Measurements from ENCODE around the gene ROPN1L.

ROPN1L gene

GRCh38 chr5:10453545-10453944 lies 11.9 kb downstream of the ROPN1L start:
- no peak overlapping the region for H3K9ac ChIP-seq (ENCODE audit: low read depth, low read length, poor library complexity)
- H4K91ac ChIP-seq (ENCODE audit: low read depth, low read length, poor library complexity), result no peak overlapping the region
- no peak overlapping the region for H2BK12ac ChIP-seq (ENCODE audit: low read length)
- no peak overlapping the region for H3K14ac ChIP-seq (ENCODE audit: low read length)
- peak overlapping the region; percentile 91 for H2AK5ac ChIP-seq (ENCODE audit: low read depth, low read length)
- H3K23ac ChIP-seq (ENCODE audit: low read depth, low read length, poor library complexity), result no peak overlapping the region
- H2BK120ac ChIP-seq (ENCODE audit: low read depth, low read length), result no peak overlapping the region
- no peak overlapping the region for H2AFZ ChIP-seq (ENCODE audit: low read length)
- no peak overlapping the region for H2BK15ac ChIP-seq (ENCODE audit: low read length)
- H3K79me1 ChIP-seq (ENCODE audit: low read depth, low read length), result no peaks in the 10 kb centered on the region
- no peak overlapping the region for H3K4me2 ChIP-seq (ENCODE audit: insufficient read depth, low read length, poor library complexity, severe bottlenecking)
- WGBS, 2 donors (ENCODE audit: extremely low coverage in 2 of 2, insufficient read length in 2 of 2, insufficient replicate concordance in 1 of 2), result no CpG with 5 or more reads among the region's 8 CpGs
- H3K9me3 ChIP-seq (replicated peaks in 1 of 2; ENCODE audit: control insufficient read depth in 2 of 2, insufficient read depth in 1 of 2, low read depth in 1 of 2, low read length in 2 of 2), result no peaks in the 10 kb centered on the region
- no peak overlapping the region for H3K27ac ChIP-seq (replicated peaks; ENCODE audit: low read length)
- H3K18ac ChIP-seq (ENCODE audit: low read length), result no peak overlapping the region
- H3K4me1 ChIP-seq (ENCODE audit: control insufficient read depth in 2 of 2, insufficient read depth in 1 of 2, low read depth in 1 of 2, low read length in 2 of 2), result peaks cover 12 to 20% of the 10 kb centered on the region in 2 donors
- no peak overlapping the region for H2BK5ac ChIP-seq (ENCODE audit: low read length)
- H3K27me3 ChIP-seq (ENCODE audit: control insufficient read depth in 3 of 3, insufficient read depth in 3 of 3, low read depth in 1 of 3, low read length in 3 of 3), result no peaks in the 10 kb centered on the region
- no peak overlapping the region for H4K8ac ChIP-seq (ENCODE audit: low read depth, low read length)
- no peak overlapping the region for H3K4me3 ChIP-seq (ENCODE audit: low read length in 2 of 2)
- DNase-seq (ENCODE audit: low spot score), result no peak
- no peak overlapping the region for H3K4ac ChIP-seq (ENCODE audit: low read length)
- no peaks in the 10 kb centered on the region for H3K36me3 ChIP-seq (replicated peaks in 1 of 2; ENCODE audit: control insufficient read depth in 2 of 2, insufficient read depth in 2 of 2, low read length in 2 of 2)

GRCh38 chr5:10454591-10455276 lies 13.1 kb downstream of the ROPN1L start:
- no peak overlapping the region for H3K27ac ChIP-seq (replicated peaks; ENCODE audit: low read length)
- H3K9me3 ChIP-seq (replicated peaks in 1 of 2; ENCODE audit: control insufficient read depth in 2 of 2, insufficient read depth in 1 of 2, low read depth in 1 of 2, low read length in 2 of 2), result no peaks in the 10 kb centered on the region
- H3K9ac ChIP-seq (ENCODE audit: low read depth, low read length, poor library complexity), result peak overlapping the region; percentile 67
- H2AFZ ChIP-seq (ENCODE audit: low read length), result peak overlapping the region; percentile 21
- no peak overlapping the region for H4K91ac ChIP-seq (ENCODE audit: low read depth, low read length, poor library complexity)
- peak overlapping the region; percentile 24 for H3K18ac ChIP-seq (ENCODE audit: low read length)
- WGBS, 2 donors (ENCODE audit: extremely low coverage in 2 of 2, insufficient read length in 2 of 2, insufficient replicate concordance in 1 of 2), result no CpG with 5 or more reads among the region's 19 CpGs
- H3K4me3 ChIP-seq (ENCODE audit: low read length in 2 of 2), result no peak overlapping the region
- no peaks in the 10 kb centered on the region for H3K36me3 ChIP-seq (replicated peaks in 1 of 2; ENCODE audit: control insufficient read depth in 2 of 2, insufficient read depth in 2 of 2, low read length in 2 of 2)
- H2AK5ac ChIP-seq (ENCODE audit: low read depth, low read length), result no peak overlapping the region
- no peak for DNase-seq (ENCODE audit: low spot score)
- no peak overlapping the region for H3K4ac ChIP-seq (ENCODE audit: low read length)
- no peak overlapping the region for H2BK12ac ChIP-seq (ENCODE audit: low read length)
- H4K8ac ChIP-seq (ENCODE audit: low read depth, low read length), result no peak overlapping the region
- H3K79me1 ChIP-seq (ENCODE audit: low read depth, low read length), result no peaks in the 10 kb centered on the region
- no peak overlapping the region for H3K14ac ChIP-seq (ENCODE audit: low read length)
- no peak overlapping the region for H3K23ac ChIP-seq (ENCODE audit: low read depth, low read length, poor library complexity)
- no peak overlapping the region for H2BK120ac ChIP-seq (ENCODE audit: low read depth, low read length)
- H3K27me3 ChIP-seq (ENCODE audit: control insufficient read depth in 3 of 3, insufficient read depth in 3 of 3, low read depth in 1 of 3, low read length in 3 of 3), result no peaks in the 10 kb centered on the region
- H2BK15ac ChIP-seq (ENCODE audit: low read length), result no peak overlapping the region
- no peak overlapping the region for H2BK5ac ChIP-seq (ENCODE audit: low read length)
- H3K4me1 ChIP-seq (ENCODE audit: control insufficient read depth in 2 of 2, insufficient read depth in 1 of 2, low read depth in 1 of 2, low read length in 2 of 2), result peaks cover 12 to 20% of the 10 kb centered on the region in 2 donors
- no peak overlapping the region for H3K4me2 ChIP-seq (ENCODE audit: insufficient read depth, low read length, poor library complexity, severe bottlenecking)

GRCh38 chr5:10455277-10455670 lies 13.6 kb downstream of the ROPN1L start:
- no peaks in the 10 kb centered on the region for H3K9me3 ChIP-seq (replicated peaks in 1 of 2; ENCODE audit: control insufficient read depth in 2 of 2, insufficient read depth in 1 of 2, low read depth in 1 of 2, low read length in 2 of 2)
- peaks cover 12 to 20% of the 10 kb centered on the region in 2 donors for H3K4me1 ChIP-seq (ENCODE audit: control insufficient read depth in 2 of 2, insufficient read depth in 1 of 2, low read depth in 1 of 2, low read length in 2 of 2)
- H3K18ac ChIP-seq (ENCODE audit: low read length), result peak overlapping the region; percentile 5
- H2BK12ac ChIP-seq (ENCODE audit: low read length), result no peak overlapping the region
- H2AFZ ChIP-seq (ENCODE audit: low read length), result peak overlapping the region; percentile 21
- no CpG with 5 or more reads among the region's 14 CpGs for WGBS, 2 donors (ENCODE audit: extremely low coverage in 2 of 2, insufficient read length in 2 of 2, insufficient replicate concordance in 1 of 2)
- H2BK15ac ChIP-seq (ENCODE audit: low read length), result no peak overlapping the region
- no peaks in the 10 kb centered on the region for H3K27me3 ChIP-seq (ENCODE audit: control insufficient read depth in 3 of 3, insufficient read depth in 3 of 3, low read depth in 1 of 3, low read length in 3 of 3)
- DNase-seq (ENCODE audit: low spot score), result no peak
- peak overlapping the region; percentile 28 for H3K4me2 ChIP-seq (ENCODE audit: insufficient read depth, low read length, poor library complexity, severe bottlenecking)
- H3K4ac ChIP-seq (ENCODE audit: low read length), result no peak overlapping the region
- no peak overlapping the region for H2BK120ac ChIP-seq (ENCODE audit: low read depth, low read length)
- H4K91ac ChIP-seq (ENCODE audit: low read depth, low read length, poor library complexity), result no peak overlapping the region
- no peak overlapping the region for H3K4me3 ChIP-seq (ENCODE audit: low read length in 2 of 2)
- no peak overlapping the region for H3K23ac ChIP-seq (ENCODE audit: low read depth, low read length, poor library complexity)
- H3K79me1 ChIP-seq (ENCODE audit: low read depth, low read length), result no peaks in the 10 kb centered on the region
- H3K14ac ChIP-seq (ENCODE audit: low read length), result no peak overlapping the region
- no peaks in the 10 kb centered on the region for H3K36me3 ChIP-seq (replicated peaks in 1 of 2; ENCODE audit: control insufficient read depth in 2 of 2, insufficient read depth in 2 of 2, low read length in 2 of 2)
- H4K8ac ChIP-seq (ENCODE audit: low read depth, low read length), result no peak overlapping the region
- no peak overlapping the region for H2AK5ac ChIP-seq (ENCODE audit: low read depth, low read length)
- H3K27ac ChIP-seq (replicated peaks; ENCODE audit: low read length), result no peak overlapping the region
- H2BK5ac ChIP-seq (ENCODE audit: low read length), result no peak overlapping the region
- peak overlapping the region; percentile 67 for H3K9ac ChIP-seq (ENCODE audit: low read depth, low read length, poor library complexity)

- DNase-seq (ENCODE audit: low spot score), result no peak
- H3K14ac ChIP-seq (ENCODE audit: low read length), result peak overlapping the region; percentile 72
Measured at GRCh38 chr5:10456583-10457420, 15.1 kb downstream of the ROPN1L start.

More at GRCh38 chr5:10456583-10457420, 15.1 kb downstream of the ROPN1L start:
- H2AK5ac ChIP-seq (ENCODE audit: low read depth, low read length), result no peak overlapping the region
- no peak overlapping the region for H2BK12ac ChIP-seq (ENCODE audit: low read length)
- no peak overlapping the region for H2BK120ac ChIP-seq (ENCODE audit: low read depth, low read length)
- H3K18ac ChIP-seq (ENCODE audit: low read length), result peak overlapping the region; percentile 81
- H2BK15ac ChIP-seq (ENCODE audit: low read length), result no peak overlapping the region
- H3K23ac ChIP-seq (ENCODE audit: low read depth, low read length, poor library complexity), result no peak overlapping the region
- H3K4ac ChIP-seq (ENCODE audit: low read length), result no peak overlapping the region
- H3K36me3 ChIP-seq (replicated peaks in 1 of 2; ENCODE audit: control insufficient read depth in 2 of 2, insufficient read depth in 2 of 2, low read length in 2 of 2), result no peaks in the 10 kb centered on the region
- H4K91ac ChIP-seq (ENCODE audit: low read depth, low read length, poor library complexity), result no peak overlapping the region
- H3K4me1 ChIP-seq (ENCODE audit: control insufficient read depth in 2 of 2, insufficient read depth in 1 of 2, low read depth in 1 of 2, low read length in 2 of 2), result peaks cover 12 to 20% of the 10 kb centered on the region in 2 donors
- WGBS, 2 donors (ENCODE audit: extremely low coverage in 2 of 2, insufficient read length in 2 of 2, insufficient replicate concordance in 1 of 2), result no CpG with 5 or more reads among the region's 26 CpGs
- H3K27me3 ChIP-seq (ENCODE audit: control insufficient read depth in 3 of 3, insufficient read depth in 3 of 3, low read depth in 1 of 3, low read length in 3 of 3), result no peaks in the 10 kb centered on the region
- H3K4me3 ChIP-seq (ENCODE audit: low read length in 2 of 2), result peak overlapping the region in 1 of 2 donors; percentile 7
- H3K9ac ChIP-seq (ENCODE audit: low read depth, low read length, poor library complexity), result no peak overlapping the region
- no peaks in the 10 kb centered on the region for H3K79me1 ChIP-seq (ENCODE audit: low read depth, low read length)
- peak overlapping the region; percentile 53 for H2AFZ ChIP-seq (ENCODE audit: low read length)
- no peak overlapping the region for H4K8ac ChIP-seq (ENCODE audit: low read depth, low read length)
- no peaks in the 10 kb centered on the region for H3K9me3 ChIP-seq (replicated peaks in 1 of 2; ENCODE audit: control insufficient read depth in 2 of 2, insufficient read depth in 1 of 2, low read depth in 1 of 2, low read length in 2 of 2)
- no peak overlapping the region for H3K27ac ChIP-seq (replicated peaks; ENCODE audit: low read length)
- no peak overlapping the region for H3K4me2 ChIP-seq (ENCODE audit: insufficient read depth, low read length, poor library complexity, severe bottlenecking)
- H2BK5ac ChIP-seq (ENCODE audit: low read length), result no peak overlapping the region
